ENCODE measurements around the gene IGF2. TPM values are rescaled to one million over a fixed set of nuclear protein-coding genes. Genes with fewer than 3 reads are reported as not detected.

The IGF2 gene
- total and polyA plus RNA-seq, 2 donors (not counting 3 experiments of a cell fraction or from before 2014, with no cell fraction given) = 5.7 to 21.0 TPM

GRCh38 chr11:2136209-2136951 is 2.8 kb downstream of the IGF2 start:
- TF ChIP-seq JUN (IDR thresholded peaks at IDR 0.05; ENCODE audit: borderline replicate concordance, insufficient read depth, insufficient read length, low read depth) (no peak), FOS (IDR thresholded peaks at IDR 0.05; ENCODE audit: borderline replicate concordance, insufficient read depth, low read length) (no peak), POLR2A (IDR thresholded peaks at IDR 0.05; ENCODE audit: low read depth, low read length) (no peak), MAX (IDR thresholded peaks at IDR 0.05; ENCODE audit: insufficient read depth, insufficient read length) (no peak), GATA2 (IDR thresholded peaks at IDR 0.05; ENCODE audit: insufficient read depth, insufficient read length, low read depth, low read length) (no peak), CTCF (IDR thresholded peaks at IDR 0.05; ENCODE audit: extremely low read depth in 1 of 2, insufficient read depth in 1 of 2, low read depth in 1 of 2, low read length in 2 of 2) (no peak), EZH2 (IDR thresholded peaks at IDR 0.05; ENCODE audit: borderline replicate concordance, low read depth, low read length, severe bottlenecking) (no peak), POLR2AphosphoS5 (IDR thresholded peaks at IDR 0.05; ENCODE audit: insufficient read depth, low read depth, low read length) (no peak), MYC (IDR thresholded peaks at IDR 0.05; ENCODE audit: low read depth, low read length) (no peak)
- Histone ChIP-seq H3K9ac (replicated peaks; ENCODE audit: extremely low read depth, insufficient read depth, low read length) (no peak overlapping the region), H3K27me3 (ENCODE audit: control insufficient read depth in 2 of 2, insufficient read depth in 2 of 2, low read length in 2 of 2) (peaks cover 10 to 28% of the 10 kb centered on the region in 2 experiments), H3K9me3 (replicated peaks; ENCODE audit: control insufficient read depth, insufficient read depth, low read length) (no peaks in the 10 kb centered on the region), H3K79me2 (ENCODE audit: control insufficient read depth, insufficient read depth, low read length) (no peaks in the 10 kb centered on the region), H3K9me1 (replicated peaks; ENCODE audit: control insufficient read depth, extremely low read depth, insufficient read depth, low read length) (no peaks in the 10 kb centered on the region), H3K4me2 (ENCODE audit: insufficient read depth, low read length) (no peak overlapping the region), H3K36me3 (ENCODE audit: control insufficient read depth in 2 of 2, extremely low read depth in 1 of 2, insufficient read depth in 2 of 2, low read length in 2 of 2) (no peaks in the 10 kb centered on the region), H3K4me1 (ENCODE audit: control insufficient read depth, extremely low read depth, insufficient read depth, low read length) (peaks cover 3% of the 10 kb centered on the region), H2AFZ (ENCODE audit: low read depth, low read length) (no peak overlapping the region), H4K20me1 (replicated peaks; ENCODE audit: control insufficient read depth, extremely low read depth, insufficient read depth, low read length) (no peaks in the 10 kb centered on the region), H3K27ac (ENCODE audit: insufficient read depth, low read depth, low read length) (no peak overlapping the region), H3K4me3 (replicated peaks in 1 of 3; ENCODE audit: insufficient read depth in 1 of 3, low read depth in 1 of 3, low read length in 3 of 3) (no peak overlapping the region)
- DNase-seq (ENCODE audit: low read depth, low spot score) (no peak), FAIRE-seq (no peak)
- CTCF ChIA-PET = interaction anchor here (0.6 to 2.3 kb wide), 8 partner anchors 13 to 484 kb away, joined by 3 to 13 read pairs (median 4); no protein-coding TSS in a partner anchor
- intact Hi-C loops (cut with micrococcal nuclease) (no loop called here), dilution Hi-C loops (cut with MboI; ENCODE audit: extremely low pct_ligation_motif_present, low sequenced_read_pairs) (no loop called here)
- no TSS peak for BruUV-seq (replicated peaks)
- POLR2A ChIA-PET = interaction anchor here (0.9 kb wide), 1 partner anchor 27 kb away, joined by 3 read pairs; no protein-coding TSS in a partner anchor
